ENCODE results near the gene HOXD13. TPM values are rescaled to one million over a fixed set of nuclear protein-coding genes. Genes with fewer than 3 reads are reported as not detected.

HOXD13 gene
- polyA plus RNA-seq, 1 experiment: not detected

DNA sequence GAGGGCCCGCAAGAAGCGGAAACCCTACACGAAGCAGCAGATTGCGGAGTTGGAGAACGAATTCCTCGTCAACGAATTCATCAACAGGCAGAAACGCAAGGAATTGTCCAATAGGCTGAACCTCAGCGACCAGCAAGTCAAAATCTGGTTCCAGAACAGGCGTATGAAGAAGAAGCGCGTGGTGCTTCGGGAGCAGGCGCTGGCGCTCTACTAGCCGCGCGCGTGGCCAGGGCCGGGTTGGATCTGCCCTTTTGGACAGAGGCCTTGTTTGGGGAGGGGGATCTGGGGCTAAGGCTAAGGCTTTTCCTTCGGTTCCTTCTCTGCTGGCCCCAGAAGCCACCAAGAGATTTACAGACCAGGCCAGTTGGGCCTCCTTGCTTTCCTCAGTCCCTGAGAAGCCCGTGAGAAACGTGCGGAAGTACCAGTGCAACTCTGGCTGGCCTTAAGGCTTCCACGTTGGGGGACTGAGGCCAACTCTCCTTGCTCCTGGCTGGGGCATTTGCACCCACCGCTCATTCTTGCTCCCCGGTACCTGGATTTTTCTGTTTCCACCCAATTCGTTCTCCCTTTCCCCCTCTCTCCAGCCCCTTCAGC lies 8.1 kb downstream of the HOXD13 start:
- Histone ChIP-seq H3K27ac (ENCODE audit: low read depth, low read length) (no peak overlapping the region), H3K4me3 (ENCODE audit: low read depth, low read length) (no peak overlapping the region), H3K27me3 (ENCODE audit: control insufficient read depth, insufficient read depth, low read length) (peaks cover 96% of the 10 kb centered on the region), H3K9me3 (ENCODE audit: control insufficient read depth, insufficient read depth, low read length) (peaks cover 15% of the 10 kb centered on the region; the same call in 1 of the 2 replicates)
- TF ChIP-seq, protein P1, sequence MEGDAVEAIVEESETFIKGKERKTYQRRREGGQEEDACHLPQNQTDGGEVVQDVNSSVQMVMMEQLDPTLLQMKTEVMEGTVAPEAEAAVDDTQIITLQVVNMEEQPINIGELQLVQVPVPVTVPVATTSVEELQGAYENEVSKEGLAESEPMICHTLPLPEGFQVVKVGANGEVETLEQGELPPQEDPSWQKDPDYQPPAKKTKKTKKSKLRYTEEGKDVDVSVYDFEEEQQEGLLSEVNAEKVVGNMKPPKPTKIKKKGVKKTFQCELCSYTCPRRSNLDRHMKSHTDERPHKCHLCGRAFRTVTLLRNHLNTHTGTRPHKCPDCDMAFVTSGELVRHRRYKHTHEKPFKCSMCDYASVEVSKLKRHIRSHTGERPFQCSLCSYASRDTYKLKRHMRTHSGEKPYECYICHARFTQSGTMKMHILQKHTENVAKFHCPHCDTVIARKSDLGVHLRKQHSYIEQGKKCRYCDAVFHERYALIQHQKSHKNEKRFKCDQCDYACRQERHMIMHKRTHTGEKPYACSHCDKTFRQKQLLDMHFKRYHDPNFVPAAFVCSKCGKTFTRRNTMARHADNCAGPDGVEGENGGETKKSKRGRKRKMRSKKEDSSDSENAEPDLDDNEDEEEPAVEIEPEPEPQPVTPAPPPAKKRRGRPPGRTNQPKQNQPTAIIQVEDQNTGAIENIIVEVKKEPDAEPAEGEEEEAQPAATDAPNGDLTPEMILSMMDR (IDR thresholded peaks at IDR 0.05; ENCODE audit: low read depth, low read length): no peak
- CTCF ChIA-PET: no interaction called here
- DNase-seq (ENCODE audit: low read depth, low spot score): no peak
- POLR2A ChIA-PET: no interaction called here

DNA sequence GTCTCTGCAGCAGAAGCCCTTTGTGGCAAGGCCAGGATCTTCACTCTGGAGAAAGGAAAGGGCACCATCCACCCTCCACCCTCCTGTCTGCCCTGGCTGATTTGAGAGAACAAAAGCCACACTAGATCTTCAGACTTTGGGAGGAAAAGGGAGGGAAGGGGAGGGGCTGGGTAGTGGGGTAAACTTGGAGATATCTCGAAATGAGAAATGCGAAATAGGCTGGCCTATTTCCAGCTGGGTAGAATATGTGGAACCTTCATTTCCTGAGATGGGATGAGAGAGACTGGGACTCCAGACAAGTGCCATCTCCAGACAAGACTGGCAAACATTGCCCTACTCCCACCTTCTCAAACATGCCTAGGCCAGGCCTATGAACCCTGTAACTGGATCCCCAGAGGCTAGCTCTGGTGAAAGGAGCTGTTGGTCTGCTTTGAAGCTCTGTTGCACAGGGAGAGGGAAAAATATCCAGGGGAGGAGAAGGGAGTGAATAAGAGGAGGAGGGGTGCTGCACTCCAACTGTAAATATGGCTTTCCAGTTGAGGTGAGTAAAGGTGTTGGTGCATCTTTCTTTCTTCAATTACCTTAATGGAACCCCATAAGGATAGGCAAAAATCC lies 8.8 kb downstream of the HOXD13 start:
- Histone ChIP-seq H3K27ac (ENCODE audit: low read depth, low read length) (no peak overlapping the region), H3K27me3 (ENCODE audit: control insufficient read depth, insufficient read depth, low read length) (peaks cover 96% of the 10 kb centered on the region), H3K9me3 (ENCODE audit: control insufficient read depth, insufficient read depth, low read length) (peaks cover 17% of the 10 kb centered on the region; the same call in 1 of the 2 replicates), H3K4me3 (ENCODE audit: low read depth, low read length) (no peak overlapping the region)
- no peak for DNase-seq (ENCODE audit: low read depth, low spot score)
- POLR2A ChIA-PET: no interaction called here
- CTCF ChIA-PET: no interaction called here
- TF ChIP-seq, protein P1 (IDR thresholded peaks at IDR 0.05; ENCODE audit: low read depth, low read length): no peak

DNA sequence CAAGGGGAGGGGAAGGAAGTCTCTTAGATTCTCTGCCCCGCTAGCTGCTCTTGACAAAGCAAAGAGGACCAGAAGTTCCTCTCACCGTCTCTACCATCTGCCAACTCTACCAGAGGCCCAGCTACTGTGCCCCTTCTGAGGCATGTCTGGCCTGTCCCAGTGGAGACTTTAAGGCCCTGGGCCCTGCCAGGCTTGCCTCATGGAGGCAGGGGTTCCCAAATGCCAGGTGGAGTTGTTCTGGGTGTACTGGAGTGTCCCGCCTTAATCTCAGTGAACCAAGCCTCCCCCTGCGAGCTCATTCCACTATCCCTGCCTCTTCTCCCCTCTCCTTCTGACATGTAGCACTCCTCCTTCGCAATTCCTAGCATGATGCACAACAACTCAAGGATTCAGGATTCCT lies 9.3 kb downstream of the HOXD13 start:
- CTCF ChIA-PET: no interaction called here
- no peak overlapping the region for H3K4me3 ChIP-seq (ENCODE audit: low read depth, low read length)
- DNase-seq (ENCODE audit: low read depth, low spot score): no peak
- POLR2A ChIA-PET: no interaction called here
- H3K27ac ChIP-seq (ENCODE audit: low read depth, low read length): no peak overlapping the region
- TF ChIP-seq, protein P1 (IDR thresholded peaks at IDR 0.05; ENCODE audit: low read depth, low read length): no peak
- peaks cover 17% of the 10 kb centered on the region; the same call in 1 of the 2 replicates for H3K9me3 ChIP-seq (ENCODE audit: control insufficient read depth, insufficient read depth, low read length)
- H3K27me3 ChIP-seq (ENCODE audit: control insufficient read depth, insufficient read depth, low read length): peaks cover 95% of the 10 kb centered on the region

GRCh38 chr2:176102309-176102866 lies 9.9 kb downstream of the HOXD13 start:
- Histone ChIP-seq H3K27ac (ENCODE audit: low read depth, low read length) (no peak overlapping the region), H3K9me3 (ENCODE audit: control insufficient read depth, insufficient read depth, low read length) (peaks cover 16% of the 10 kb centered on the region; the same call in 1 of the 2 replicates), H3K27me3 (ENCODE audit: control insufficient read depth, insufficient read depth, low read length) (peaks cover 95% of the 10 kb centered on the region), H3K4me3 (ENCODE audit: low read depth, low read length) (no peak overlapping the region)
- ChIA-PET CTCF (interaction anchor here (0.7 to 1.5 kb wide), 4 partner anchors 14 to 851 kb away, joined by 3 to 6 read pairs (median 4); no protein-coding TSS in a partner anchor), POLR2A (no interaction called here)
- TF ChIP-seq, protein P1 (IDR thresholded peaks at IDR 0.05; ENCODE audit: low read depth, low read length): no peak
- no peak for DNase-seq (ENCODE audit: low read depth, low spot score)

DNA sequence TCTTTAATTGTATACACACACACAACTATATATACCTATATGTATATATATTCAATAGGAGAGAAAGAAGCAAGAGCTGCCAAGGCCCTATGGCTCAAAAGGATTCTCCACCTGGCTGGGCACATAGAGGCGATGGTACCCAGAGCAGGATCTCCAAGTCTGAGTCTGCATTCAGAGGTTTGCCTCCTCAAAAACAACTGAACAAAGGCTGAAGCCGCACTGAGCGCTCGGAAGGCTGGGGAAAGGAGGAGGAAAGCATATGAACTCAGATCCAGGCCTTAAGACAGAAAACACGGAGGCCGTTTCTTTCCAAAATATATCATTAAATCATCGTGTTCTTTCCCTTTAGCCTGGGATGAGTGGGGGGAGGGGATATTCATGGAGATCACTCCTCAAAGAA lies 10.7 kb downstream of the HOXD13 start:
- POLR2A ChIA-PET: no interaction called here
- no peak overlapping the region for H3K27ac ChIP-seq (ENCODE audit: low read depth, low read length)
- H3K9me3 ChIP-seq (ENCODE audit: control insufficient read depth, insufficient read depth, low read length): peaks cover 15% of the 10 kb centered on the region; the same call in 1 of the 2 replicates
- no peak for DNase-seq (ENCODE audit: low read depth, low spot score)
- TF ChIP-seq, protein P1 (IDR thresholded peaks at IDR 0.05; ENCODE audit: low read depth, low read length): no peak
- peaks cover 88% of the 10 kb centered on the region for H3K27me3 ChIP-seq (ENCODE audit: control insufficient read depth, insufficient read depth, low read length)
- H3K4me3 ChIP-seq (ENCODE audit: low read depth, low read length): no peak overlapping the region
- CTCF ChIA-PET: interaction anchor here (0.7 to 1.5 kb wide), 4 partner anchors 14 to 852 kb away, joined by 3 to 6 read pairs (median 4); no protein-coding TSS in a partner anchor

Measured in AG04450 (cell line).